ENCODE data around the gene MACC1. TPM values are rescaled to one million over a fixed set of nuclear protein-coding genes. Genes with fewer than 3 reads are reported as not detected.

Gene MACC1
- total RNA-seq, 1 donor from 2014 or later = not detected

DNA sequence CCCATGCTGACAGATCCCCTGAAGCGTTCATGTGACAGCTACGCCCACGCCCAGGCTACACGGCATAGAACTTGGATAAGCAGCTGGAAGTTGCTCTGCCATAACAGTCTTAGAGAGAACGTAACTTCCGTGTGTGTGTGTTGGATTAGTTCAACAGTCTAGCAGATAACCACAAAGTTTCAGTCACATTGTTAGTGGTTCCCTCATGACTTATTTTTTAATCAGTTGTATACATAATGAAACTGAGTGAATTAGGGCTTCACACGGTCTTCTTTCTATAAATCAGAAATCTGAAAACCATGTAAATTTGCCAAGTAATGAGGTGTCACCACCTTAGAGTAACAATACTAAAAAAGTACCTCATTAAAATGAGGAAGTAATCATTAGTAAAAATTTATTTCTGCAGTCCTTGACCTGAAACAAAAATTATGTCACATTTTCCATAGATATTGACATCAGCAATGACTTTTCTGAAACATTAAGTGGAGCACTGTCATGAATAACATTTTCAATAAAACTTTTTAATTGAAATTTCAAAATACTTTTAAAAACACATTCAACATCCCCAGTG lies 21.7 kb upstream of the MACC1 start:
- no peak for DNase-seq (ENCODE audit: low spot score)
- Mint-ChIP-seq H3K9me3 (no peaks in the 10 kb centered on the region), H3K27me3 (ENCODE audit: low read depth) (peaks cover 8% of the 10 kb centered on the region), H3K27ac (no peak overlapping the region), H3K4me3 (ENCODE audit: low read depth) (no peak overlapping the region), H3K4me1 (ENCODE audit: low read depth) (peaks cover 14% of the 10 kb centered on the region), H3K36me3 (ENCODE audit: low read depth) (no peaks in the 10 kb centered on the region)
- intact Hi-C loops (cut with micrococcal nuclease) = no loop called here

DNA sequence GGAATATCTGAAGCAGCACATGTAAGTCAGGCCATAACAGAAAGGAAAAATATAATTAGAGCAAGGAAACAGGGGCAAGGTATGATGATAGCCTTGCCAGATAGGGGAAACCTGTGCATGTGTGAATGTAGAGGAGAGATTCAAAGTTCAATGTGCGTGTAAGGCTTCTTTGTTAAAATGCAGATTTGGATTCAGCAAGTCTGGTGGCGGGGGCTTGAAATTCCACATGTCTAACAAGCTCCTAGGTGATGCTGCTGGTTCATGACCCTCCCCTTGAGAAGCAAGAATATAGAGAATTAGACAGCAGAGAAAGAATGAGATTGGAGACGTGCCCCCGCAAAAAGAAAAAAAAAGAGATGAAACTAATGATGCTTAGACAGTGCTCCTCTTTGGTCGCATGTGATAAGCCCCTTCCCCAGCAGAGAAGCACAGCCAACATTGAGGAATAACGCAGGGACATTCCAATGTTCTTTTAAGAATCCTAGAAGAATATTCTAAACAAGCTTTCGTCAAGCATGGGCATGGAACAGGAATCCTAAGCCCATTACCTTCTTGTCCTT lies 21.1 kb upstream of the MACC1 start:
- peaks cover 8% of the 10 kb centered on the region for H3K27me3 Mint-ChIP-seq (ENCODE audit: low read depth)
- intact Hi-C loops (cut with micrococcal nuclease) = no loop called here
- no peaks in the 10 kb centered on the region for H3K36me3 Mint-ChIP-seq (ENCODE audit: low read depth)
- no peak overlapping the region for H3K27ac Mint-ChIP-seq
- no peaks in the 10 kb centered on the region for H3K9me3 Mint-ChIP-seq
- H3K4me1 Mint-ChIP-seq (ENCODE audit: low read depth) = peaks cover 14% of the 10 kb centered on the region
- H3K4me3 Mint-ChIP-seq (ENCODE audit: low read depth) = no peak overlapping the region
- no peak for DNase-seq (ENCODE audit: low spot score)

DNA sequence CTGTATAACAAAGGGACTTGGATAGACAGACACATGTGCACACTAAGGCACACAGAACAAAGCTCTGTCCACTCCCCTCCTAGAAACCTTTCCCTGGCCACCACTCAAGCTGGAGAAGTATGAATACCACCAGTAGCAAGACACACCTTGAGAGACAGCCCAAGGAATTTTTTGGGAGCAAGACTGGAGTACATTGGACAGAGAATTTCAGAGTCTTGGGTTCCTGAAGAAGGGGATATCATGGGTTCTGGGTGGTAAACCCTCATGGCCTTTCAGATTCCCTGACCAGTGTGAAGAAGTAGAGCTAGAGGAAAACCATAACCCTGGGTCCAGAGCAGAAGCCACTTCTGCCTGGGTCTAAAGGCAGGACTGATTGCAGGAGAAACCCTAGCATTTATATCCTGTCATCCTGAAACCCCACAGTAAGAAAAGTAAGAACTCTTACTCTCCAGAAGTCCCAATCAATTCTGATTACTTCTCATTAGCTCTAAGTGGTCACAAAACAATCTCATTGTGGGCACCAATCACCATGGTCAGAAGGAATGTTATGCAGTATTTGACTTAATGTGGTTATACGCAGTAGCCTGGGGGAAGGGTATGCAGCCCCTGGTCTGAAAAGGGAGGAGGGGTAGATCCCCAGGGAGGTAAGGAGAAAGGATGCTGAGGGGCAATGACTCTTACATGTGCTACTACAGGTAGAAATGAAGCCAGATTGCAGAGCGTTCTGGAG lies 20.4 kb upstream of the MACC1 start:
- Mint-ChIP-seq H3K4me1 (ENCODE audit: low read depth) (peaks cover 14% of the 10 kb centered on the region), H3K9me3 (no peaks in the 10 kb centered on the region), H3K36me3 (ENCODE audit: low read depth) (no peaks in the 10 kb centered on the region), H3K27me3 (ENCODE audit: low read depth) (peaks cover 12% of the 10 kb centered on the region), H3K27ac (no peak overlapping the region), H3K4me3 (ENCODE audit: low read depth) (no peak overlapping the region)
- no peak for DNase-seq (ENCODE audit: low spot score)
- intact Hi-C loops (cut with micrococcal nuclease) = no loop called here

GRCh38 chr7:20236790-20237189 lies 19.6 kb upstream of the MACC1 start:
- Mint-ChIP-seq H3K27ac (no peak overlapping the region), H3K27me3 (ENCODE audit: low read depth) (peaks cover 13% of the 10 kb centered on the region), H3K4me1 (ENCODE audit: low read depth) (peaks cover 14% of the 10 kb centered on the region), H3K9me3 (no peaks in the 10 kb centered on the region), H3K36me3 (ENCODE audit: low read depth) (no peaks in the 10 kb centered on the region), H3K4me3 (ENCODE audit: low read depth) (no peak overlapping the region)
- intact Hi-C loops (cut with micrococcal nuclease) = no loop called here
- no peak for DNase-seq (ENCODE audit: low spot score)

DNA sequence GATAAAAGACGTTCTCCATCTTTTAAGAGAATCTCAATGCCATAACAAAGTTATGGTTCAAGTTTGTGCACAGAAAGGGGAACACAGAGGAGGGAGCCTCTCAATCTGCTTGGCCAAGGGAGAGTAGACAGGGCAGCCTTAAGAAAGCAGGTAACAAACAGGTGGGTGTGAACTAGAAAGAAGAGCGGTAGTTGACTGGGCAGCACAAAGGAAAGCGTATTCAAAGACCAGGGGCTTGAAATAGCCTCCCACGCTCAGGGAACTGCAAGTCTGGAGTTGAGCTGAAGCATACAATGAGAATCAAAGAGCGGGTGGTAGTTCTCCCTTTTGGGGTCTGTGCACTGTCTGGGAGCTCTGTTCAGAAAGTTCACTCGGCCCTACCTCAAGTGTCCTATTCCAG lies 18.9 kb upstream of the MACC1 start:
- Mint-ChIP-seq H3K36me3 (ENCODE audit: low read depth) (no peaks in the 10 kb centered on the region), H3K4me3 (ENCODE audit: low read depth) (no peak overlapping the region), H3K27ac (no peak overlapping the region), H3K27me3 (ENCODE audit: low read depth) (peaks cover 13% of the 10 kb centered on the region), H3K4me1 (ENCODE audit: low read depth) (peaks cover 14% of the 10 kb centered on the region), H3K9me3 (no peaks in the 10 kb centered on the region)
- intact Hi-C loops (cut with micrococcal nuclease) = no loop called here
- no peak for DNase-seq (ENCODE audit: low spot score)

DNA sequence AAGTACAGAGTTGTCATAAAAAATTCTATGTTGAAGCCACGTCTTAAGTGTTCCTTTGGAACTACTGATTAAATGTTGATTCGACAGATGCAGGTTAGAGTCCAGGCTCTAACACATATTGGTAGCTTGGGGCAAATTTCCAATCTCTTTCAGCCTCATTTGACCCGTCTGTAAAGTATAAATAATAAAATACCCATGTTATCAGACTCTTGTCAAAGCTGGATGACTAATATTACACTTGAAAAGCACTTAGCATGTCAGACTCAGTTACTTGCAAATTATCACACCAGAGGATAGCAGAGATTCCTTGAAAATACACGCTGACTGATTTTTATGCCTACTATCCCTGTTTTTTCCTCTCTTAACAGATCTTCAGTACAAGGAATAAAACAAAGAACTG lies 18.1 kb upstream of the MACC1 start:
- intact Hi-C loops (cut with micrococcal nuclease) = no loop called here
- no peaks in the 10 kb centered on the region for H3K9me3 Mint-ChIP-seq

GRCh38 chr7:20233362-20233761 lies 16.2 kb upstream of the MACC1 start:
- Mint-ChIP-seq H3K27ac (no peak overlapping the region), H3K4me1 (ENCODE audit: low read depth) (peaks cover 4% of the 10 kb centered on the region), H3K9me3 (no peaks in the 10 kb centered on the region), H3K36me3 (ENCODE audit: low read depth) (no peaks in the 10 kb centered on the region), H3K4me3 (ENCODE audit: low read depth) (no peak overlapping the region), H3K27me3 (ENCODE audit: low read depth) (peaks cover 13% of the 10 kb centered on the region)
- intact Hi-C loops (cut with micrococcal nuclease) = no loop called here
- no peak for DNase-seq (ENCODE audit: low spot score)

More for the DNA sequence above, 18.1 kb upstream of the MACC1 start:
- H3K36me3 Mint-ChIP-seq (ENCODE audit: low read depth) = no peaks in the 10 kb centered on the region
- H3K27ac Mint-ChIP-seq = no peak overlapping the region
- no peak for DNase-seq (ENCODE audit: low spot score)
- H3K27me3 Mint-ChIP-seq (ENCODE audit: low read depth) = peaks cover 13% of the 10 kb centered on the region
- no peak overlapping the region for H3K4me3 Mint-ChIP-seq (ENCODE audit: low read depth)
- H3K4me1 Mint-ChIP-seq (ENCODE audit: low read depth) = peaks cover 14% of the 10 kb centered on the region

- Mint-ChIP-seq H3K36me3 (ENCODE audit: low read depth) (no peaks in the 10 kb centered on the region), H3K4me3 (ENCODE audit: low read depth) (no peak overlapping the region), H3K27ac (no peak overlapping the region), H3K27me3 (ENCODE audit: low read depth) (peaks cover 13% of the 10 kb centered on the region), H3K4me1 (ENCODE audit: low read depth) (no peaks in the 10 kb centered on the region), H3K9me3 (no peaks in the 10 kb centered on the region)
- intact Hi-C loops (cut with micrococcal nuclease) = no loop called here
- no peak for DNase-seq (ENCODE audit: low spot score)
Measured at GRCh38 chr7:20232848-20233247, 15.7 kb upstream of the MACC1 start.

GRCh38 chr7:20229646-20230500 lies 12.7 kb upstream of the MACC1 start:
- Mint-ChIP-seq H3K36me3 (ENCODE audit: low read depth) (no peaks in the 10 kb centered on the region), H3K9me3 (no peaks in the 10 kb centered on the region), H3K4me3 (ENCODE audit: low read depth) (no peak overlapping the region), H3K4me1 (ENCODE audit: low read depth) (no peaks in the 10 kb centered on the region), H3K27me3 (ENCODE audit: low read depth) (peaks cover 6% of the 10 kb centered on the region), H3K27ac (no peak overlapping the region)
- DNase-seq (ENCODE audit: low spot score) = no peak
- intact Hi-C loops (cut with micrococcal nuclease) = no loop called here

DNA sequence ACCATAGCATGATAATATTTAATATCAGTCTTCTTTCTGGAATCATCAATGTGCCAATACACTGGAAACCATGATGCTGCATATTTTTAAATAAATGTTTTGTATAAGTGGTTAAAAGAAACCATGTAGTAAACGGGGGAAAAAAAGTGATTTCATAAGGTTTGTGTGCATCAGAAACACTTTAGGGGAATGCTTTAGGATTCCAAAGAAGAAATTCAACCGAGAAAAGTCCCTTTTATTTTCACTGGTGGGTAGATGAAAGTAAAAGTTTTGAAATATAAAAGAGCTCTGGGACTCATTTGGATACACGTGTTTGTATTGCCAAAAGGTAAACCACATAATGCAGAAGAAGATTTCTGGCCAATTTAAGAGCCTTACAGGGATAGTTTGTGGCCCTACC lies 11.9 kb upstream of the MACC1 start:
- H3K4me3 Mint-ChIP-seq (ENCODE audit: low read depth) = no peak overlapping the region

DNA sequence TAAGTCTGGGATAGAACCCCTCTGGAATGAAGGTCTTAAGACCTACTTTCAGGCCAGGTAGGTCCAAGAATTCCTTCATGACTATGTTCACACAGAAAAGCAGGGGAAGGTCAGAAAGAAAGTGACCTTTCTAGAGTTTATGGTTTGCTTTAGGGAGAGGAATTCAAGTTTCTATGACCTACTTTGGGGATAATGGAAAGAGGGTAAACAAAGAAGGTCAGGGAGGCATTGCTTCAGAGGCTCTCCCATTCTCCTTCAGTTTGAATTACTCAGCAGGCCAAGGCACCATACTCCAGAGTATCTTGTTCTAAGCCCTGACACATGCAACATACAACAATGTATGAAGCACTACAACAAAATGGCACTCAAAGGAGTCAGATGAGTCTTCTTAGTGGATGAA lies 11.5 kb upstream of the MACC1 start:
- H3K27me3 Mint-ChIP-seq (ENCODE audit: low read depth) = peaks cover 8% of the 10 kb centered on the region
- H3K9me3 Mint-ChIP-seq = no peaks in the 10 kb centered on the region
- H3K4me1 Mint-ChIP-seq (ENCODE audit: low read depth) = no peaks in the 10 kb centered on the region
- H3K4me3 Mint-ChIP-seq (ENCODE audit: low read depth) = no peak overlapping the region
- intact Hi-C loops (cut with micrococcal nuclease) = no loop called here
- H3K36me3 Mint-ChIP-seq (ENCODE audit: low read depth) = no peaks in the 10 kb centered on the region
- no peak for DNase-seq (ENCODE audit: low spot score)
- H3K27ac Mint-ChIP-seq = no peak overlapping the region

More for the DNA sequence above, 11.9 kb upstream of the MACC1 start:
- Mint-ChIP-seq H3K27ac (no peak overlapping the region), H3K36me3 (ENCODE audit: low read depth) (no peaks in the 10 kb centered on the region), H3K9me3 (no peaks in the 10 kb centered on the region), H3K27me3 (ENCODE audit: low read depth) (peaks cover 6% of the 10 kb centered on the region), H3K4me1 (ENCODE audit: low read depth) (no peaks in the 10 kb centered on the region)
- intact Hi-C loops (cut with micrococcal nuclease) = no loop called here
- no peak for DNase-seq (ENCODE audit: low spot score)

- Mint-ChIP-seq H3K27ac (no peak overlapping the region), H3K27me3 (ENCODE audit: low read depth) (peaks cover 4% of the 10 kb centered on the region), H3K4me3 (ENCODE audit: low read depth) (no peak overlapping the region), H3K4me1 (ENCODE audit: low read depth) (no peaks in the 10 kb centered on the region), H3K36me3 (ENCODE audit: low read depth) (no peaks in the 10 kb centered on the region), H3K9me3 (no peaks in the 10 kb centered on the region)
- intact Hi-C loops (cut with micrococcal nuclease) = no loop called here
- DNase-seq (ENCODE audit: low spot score) = no peak
Measured at GRCh38 chr7:20227291-20227795, 10.2 kb upstream of the MACC1 start.

Measured in activated T-helper 2 cell treated with anti-CD3 and anti-CD28 coated beads, Interferon-gamma antibody, Interleukin-2, Interleukin-4, amounts not matched to agents 10 μg/mL and 5 μg/mL and 100 μg/mL, durations not matched to agents 14 hours and 24 hours and 36 hours (primary cell).